Chondrocyte (in vitro differentiated cells): ENCODE data around the gene ADAMTS18. TPM values are rescaled to one million over a fixed set of nuclear protein-coding genes. Genes with fewer than 3 reads are reported as not detected.

ENCODE experiments used
- DNase-seq: peaks from one replicate; pipeline ENCODE4 v3.0.0; 2021; ENCODE audit warnings: mixed read lengths, low spot score
- H3K27ac Mint-ChIP-seq: one replicate; pipeline ENCODE4 v1.8.0; 2021; ENCODE audit warnings: mild to moderate bottlenecking, moderate library complexity, mixed read lengths; ENCODE audit not compliant: unreplicated experiment
- H3K27me3 Mint-ChIP-seq: 2 replicates; pipeline ENCODE4 v1.8.0; 2021; ENCODE audit warnings: low read depth, mixed read lengths
- H3K36me3 Mint-ChIP-seq: 2 replicates; pipeline ENCODE4 v1.8.0; 2021; ENCODE audit warnings: low read depth, mixed read lengths
- H3K4me1 Mint-ChIP-seq: 2 replicates; pipeline ENCODE4 v1.8.0; 2021; ENCODE audit warnings: low read depth, mild to moderate bottlenecking, mixed read lengths
- H3K4me3 Mint-ChIP-seq: one replicate; pipeline ENCODE4 v1.8.0; 2021; ENCODE audit warnings: mild to moderate bottlenecking, moderate library complexity, mixed read lengths; ENCODE audit not compliant: unreplicated experiment
- H3K9me3 Mint-ChIP-seq: 2 replicates; pipeline ENCODE4 v1.8.0; 2021; ENCODE audit warnings: low read depth, mixed read lengths
- CTCF ChIP-seq: fragments of 200-600 bp; sonication (generic); IDR thresholded peaks from 2 replicates; pipeline ENCODE4 v1.5.0; 2021; ENCODE audit warnings: antibody characterized with exemption, mild to moderate bottlenecking, moderate library complexity
- total RNA-seq: library from RNA; stranded (reverse); gene quantifications from 3 replicates; pipeline ENCODE4 v1.2.1, GENCODE V29; 2021

ADAMTS18 gene
- total RNA-seq, 1 donor from 2014 or later, result not detected

GRCh38 chr16:77435272-77435820 is 512 bp upstream of the ADAMTS18 start:
- Mint-ChIP-seq H3K4me3 (no peak overlapping the region), H3K4me1 (no peaks in the 10 kb centered on the region), H3K36me3 (no peaks in the 10 kb centered on the region), H3K27ac (no peak overlapping the region), H3K9me3 (no peaks in the 10 kb centered on the region), H3K27me3 (peaks cover 71% of the 10 kb centered on the region)
- DNase-seq, result no peak
- no peak for TF ChIP-seq CTCF

DNA sequence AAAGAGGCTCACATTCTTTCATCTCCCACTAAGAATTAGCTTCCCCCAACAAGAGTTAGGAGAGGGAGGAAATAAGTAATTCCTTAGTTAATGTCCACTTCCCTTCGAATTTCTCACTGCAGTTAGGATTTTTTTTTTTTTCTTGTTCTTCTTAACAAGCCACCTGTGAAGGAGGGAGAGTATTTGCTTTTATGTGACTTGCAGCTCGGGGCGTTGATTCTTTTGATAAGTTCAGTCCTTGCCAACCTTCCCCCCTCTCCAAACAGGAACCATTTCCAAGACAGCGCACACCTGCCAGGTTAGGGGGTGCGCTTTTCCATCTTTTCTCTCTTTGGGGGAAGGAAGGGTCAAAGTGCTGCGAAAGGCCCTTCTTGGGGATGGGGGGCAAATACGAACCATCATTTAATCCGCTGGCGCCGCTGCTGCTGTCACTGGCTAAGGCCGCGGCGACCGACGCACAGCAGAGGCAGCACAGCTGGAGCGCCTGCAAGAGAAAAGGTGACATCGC is 758 bp downstream of the ADAMTS18 start:
- H3K4me1 Mint-ChIP-seq, result no peaks in the 10 kb centered on the region
- no peak overlapping the region for H3K27ac Mint-ChIP-seq
- H3K36me3 Mint-ChIP-seq, result no peaks in the 10 kb centered on the region
- H3K27me3 Mint-ChIP-seq, result peaks cover 69% of the 10 kb centered on the region
- TF ChIP-seq CTCF, result no peak
- peaks cover 2% of the 10 kb centered on the region for H3K9me3 Mint-ChIP-seq
- no peak overlapping the region for H3K4me3 Mint-ChIP-seq
- no peak for DNase-seq

DNA sequence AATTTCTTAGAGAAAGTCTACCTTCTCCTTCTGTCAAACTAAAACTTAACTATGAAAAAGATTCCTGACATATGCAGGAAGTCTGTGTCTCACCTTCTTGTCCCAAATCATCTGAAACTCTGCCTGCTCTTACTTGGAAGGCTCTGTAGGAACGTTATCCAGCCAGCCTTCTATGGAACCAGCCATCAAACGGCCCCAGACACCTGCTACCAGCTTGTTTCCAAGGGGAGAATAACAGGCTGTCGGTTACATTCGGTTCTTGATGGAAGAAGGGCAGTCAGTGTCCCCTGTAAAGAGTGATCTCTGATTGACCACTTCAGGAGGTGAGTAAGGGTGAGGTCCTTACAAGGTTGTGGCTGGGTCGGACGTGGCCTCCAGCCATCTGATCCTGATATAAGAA is 1.7 kb downstream of the ADAMTS18 start:
- Mint-ChIP-seq H3K27ac (no peak overlapping the region), H3K4me3 (no peak overlapping the region), H3K36me3 (no peaks in the 10 kb centered on the region), H3K4me1 (no peaks in the 10 kb centered on the region), H3K27me3 (peaks cover 68% of the 10 kb centered on the region), H3K9me3 (peaks cover 5% of the 10 kb centered on the region)
- no peak for DNase-seq
- TF ChIP-seq CTCF, result no peak

- no peaks in the 10 kb centered on the region for H3K36me3 Mint-ChIP-seq
- no peak overlapping the region for H3K4me3 Mint-ChIP-seq
- no peak for DNase-seq
- no peak overlapping the region for H3K27ac Mint-ChIP-seq
- no peak for TF ChIP-seq CTCF
- H3K4me1 Mint-ChIP-seq, result no peaks in the 10 kb centered on the region
- H3K9me3 Mint-ChIP-seq, result peaks cover 6% of the 10 kb centered on the region
- peaks cover 62% of the 10 kb centered on the region for H3K27me3 Mint-ChIP-seq
Observed at GRCh38 chr16:77432264-77432663, 2.6 kb downstream of the ADAMTS18 start.

GRCh38 chr16:77430787-77431585 is 3.8 kb downstream of the ADAMTS18 start:
- no peaks in the 10 kb centered on the region for H3K36me3 Mint-ChIP-seq
- no peak for TF ChIP-seq CTCF
- no peak overlapping the region for H3K4me3 Mint-ChIP-seq
- peaks cover 6% of the 10 kb centered on the region for H3K9me3 Mint-ChIP-seq
- no peaks in the 10 kb centered on the region for H3K4me1 Mint-ChIP-seq
- H3K27me3 Mint-ChIP-seq, result peaks cover 54% of the 10 kb centered on the region
- DNase-seq, result no peak
- H3K27ac Mint-ChIP-seq, result no peak overlapping the region
